H9 (cell line): Measurements from ENCODE around the gene COL23A1. TPM values are rescaled to one million over a fixed set of nuclear protein-coding genes. Genes with fewer than 3 reads are reported as not detected.

Experiments
- DNase-seq: peaks from one replicate; pipeline ENCODE4 v3.0.0-alpha.2; 2017
- H2AFZ ChIP-seq: one replicate; pipeline ENCODE4 v1.6.1; 2013; ENCODE audit warnings: mild to moderate bottlenecking, low read length, control low read depth, moderate library complexity
- H2AK5ac ChIP-seq: 2 replicates; pipeline ENCODE4 v1.6.1; 2013; ENCODE audit warnings: low read length, control low read depth, mixed read lengths; ENCODE audit not compliant: insufficient read length
- H2BK120ac ChIP-seq: one replicate; pipeline ENCODE4 v1.6.1; 2013; ENCODE audit warnings: low read depth, mild to moderate bottlenecking, low read length, control low read depth, inconsistent platforms; ENCODE audit not compliant: poor library complexity, severe bottlenecking
- H2BK12ac ChIP-seq: 2 replicates; pipeline ENCODE4 v1.6.1; 2013; ENCODE audit warnings: low read length, control low read depth, mixed read lengths, low read depth; ENCODE audit not compliant: insufficient read length
- H2BK15ac ChIP-seq: 2 replicates; pipeline ENCODE4 v1.6.1; 2013; ENCODE audit warnings: low read depth, low read length, control low read depth
- H2BK20ac ChIP-seq: one replicate; pipeline ENCODE4 v1.6.1; 2013; ENCODE audit warnings: low read depth, mild to moderate bottlenecking, low read length, control low read depth, inconsistent platforms; ENCODE audit not compliant: poor library complexity, severe bottlenecking
- H2BK5ac ChIP-seq: 2 replicates; pipeline ENCODE4 v1.6.1; 2013; ENCODE audit warnings: low read length, control low read depth, mixed read lengths; ENCODE audit not compliant: insufficient read length
- H3K14ac ChIP-seq: 2 replicates; pipeline ENCODE4 v1.6.1; 2013; ENCODE audit warnings: low read length, control low read depth; ENCODE audit not compliant: insufficient read depth
- H3K18ac ChIP-seq: 2 replicates; pipeline ENCODE4 v1.6.1; 2013; ENCODE audit warnings: low read depth, mild to moderate bottlenecking, mixed read lengths, low read length, control low read depth; ENCODE audit not compliant: insufficient read length
- H3K23ac ChIP-seq: 2 replicates; pipeline ENCODE4 v1.6.1; 2013; ENCODE audit warnings: low read length, control low read depth, mixed read lengths, low read depth; ENCODE audit not compliant: insufficient read length
- H3K23me2 ChIP-seq: 2 replicates; pipeline ENCODE4 v1.6.1; 2013; ENCODE audit warnings: low read depth, mild to moderate bottlenecking, mixed read lengths, low read length, control low read depth; ENCODE audit not compliant: insufficient read length, poor library complexity, severe bottlenecking
- H3K27ac ChIP-seq: 2 replicates; pipeline ENCODE4 v1.5.1; 2013; ENCODE audit warnings: low read length, control low read depth, mixed read lengths, low read depth; ENCODE audit not compliant: insufficient read length
- H3K27me3 ChIP-seq: 2 replicates; pipeline ENCODE4 v1.6.1; 2013; ENCODE audit warnings: low read length, control low read depth, inconsistent platforms; ENCODE audit not compliant: insufficient read depth
- H3K4ac ChIP-seq: 2 replicates; pipeline ENCODE4 v1.6.1; 2013; ENCODE audit warnings: low read depth, mild to moderate bottlenecking, control low read depth, inconsistent platforms, low read length, moderate library complexity
- H3K4me1 ChIP-seq: 2 replicates; pipeline ENCODE4 v1.6.1; 2013; ENCODE audit warnings: low read length, control low read depth, inconsistent platforms; ENCODE audit not compliant: insufficient read depth
- H3K4me2 ChIP-seq: 2 replicates; pipeline ENCODE4 v1.6.1; 2013; ENCODE audit warnings: low read length, control low read depth, mixed read lengths; ENCODE audit not compliant: insufficient read length, insufficient read depth
- H3K56ac ChIP-seq: 2 replicates; pipeline ENCODE4 v1.6.1; 2013; ENCODE audit warnings: low read depth, mild to moderate bottlenecking, mixed read lengths, low read length, control low read depth; ENCODE audit not compliant: insufficient read length
- H3K79me1 ChIP-seq: 2 replicates; pipeline ENCODE4 v1.6.1; 2013; ENCODE audit warnings: low read depth, mild to moderate bottlenecking, moderate library complexity, low read length, control low read depth, inconsistent platforms; ENCODE audit not compliant: insufficient read depth, poor library complexity, severe bottlenecking
- H3K79me2 ChIP-seq: 2 replicates; pipeline ENCODE4 v1.6.1; 2013; ENCODE audit warnings: low read length, control low read depth, inconsistent platforms; ENCODE audit not compliant: insufficient read depth
- H3K9ac ChIP-seq: 2 replicates; pipeline ENCODE4 v1.6.1; 2013; ENCODE audit warnings: low read length, control low read depth, mixed read lengths; ENCODE audit not compliant: insufficient read length; ENCODE audit errors: extremely low read depth
- H3K9me3 ChIP-seq: one replicate; pipeline ENCODE4 v1.6.1; 2013; ENCODE audit warnings: low read depth, low read length, inconsistent platforms; ENCODE audit not compliant: control insufficient read depth
- H3T11ph ChIP-seq: one replicate; pipeline ENCODE4 v1.6.1; 2013; ENCODE audit warnings: mild to moderate bottlenecking, low read length, control low read depth, inconsistent platforms
- H4K20me1 ChIP-seq: one replicate; pipeline ENCODE4 v1.6.1; 2013; ENCODE audit not compliant: control insufficient read depth, insufficient read length, insufficient read depth
- H4K5ac ChIP-seq: 2 replicates; pipeline ENCODE4 v1.6.1; 2013; ENCODE audit warnings: low read depth, mild to moderate bottlenecking, mixed read lengths, low read length, control low read depth; ENCODE audit not compliant: insufficient read length
- H4K8ac ChIP-seq: replicated peaks from 2 replicates; pipeline ENCODE4 v1.6.1; 2013; ENCODE audit warnings: low read length, control low read depth, mixed read lengths, low read depth; ENCODE audit not compliant: insufficient read length
- H4K91ac ChIP-seq: 2 replicates; pipeline ENCODE4 v1.6.1; 2013; ENCODE audit warnings: low read depth, mild to moderate bottlenecking, moderate library complexity, mixed read lengths, low read length, control low read depth; ENCODE audit not compliant: insufficient read length
- H3K27ac Mint-ChIP-seq, 3 experiments: 2 replicates in 2 of 3; 3 replicates in 1 of 3; pipeline ENCODE4 v1.8.0; 2020 to 2021; ENCODE audit warnings: mixed read lengths in 3 of 3, mild to moderate bottlenecking in 1 of 3, moderate library complexity in 1 of 3
- H3K27me3 Mint-ChIP-seq: 2 replicates; pipeline ENCODE4 v1.8.0; 2021; ENCODE audit warnings: low read depth, mild to moderate bottlenecking, moderate library complexity, mixed read lengths
- H3K36me3 Mint-ChIP-seq, 3 experiments: 2 replicates in 2 of 3; 3 replicates in 1 of 3; pipeline ENCODE4 v1.8.0; 2020 to 2021; ENCODE audit warnings: low read depth in 3 of 3, mixed read lengths in 3 of 3; ENCODE audit not compliant: insufficient read depth in 1 of 3
- H3K4me1 Mint-ChIP-seq, 2 experiments: 2 replicates each; pipeline ENCODE4 v1.8.0; 2020; ENCODE audit warnings: mixed read lengths in 2 of 2
- H3K4me3 Mint-ChIP-seq, 2 experiments: 2 replicates in 1 of 2; 3 replicates in 1 of 2; pipeline ENCODE4 v1.8.0; 2020 to 2021; ENCODE audit warnings: mild to moderate bottlenecking in 2 of 2, mixed read lengths in 2 of 2, moderate library complexity in 1 of 2
- H3K9me3 Mint-ChIP-seq, 2 experiments: 2 replicates in 1 of 2; 3 replicates in 1 of 2; pipeline ENCODE4 v1.8.0; 2020; ENCODE audit warnings: mild to moderate bottlenecking in 2 of 2, mixed read lengths in 2 of 2, moderate library complexity in 1 of 2
- CTCF ChIP-seq: fragments of 200-600 bp; sonication (generic); conservative IDR thresholded peaks from 3 replicates; pipeline ENCODE4 v1.8.0; 2021; ENCODE audit warnings: antibody characterized with exemption, mild to moderate bottlenecking
- WGBS: extraction: QIAGEN DNeasy Blood & Tissue Kit; methylation state at CpG from one replicate; pipeline ENCODE4 v1.1.7; 2013; ENCODE audit warnings: missing lambda C conversion rate, low lambda C conversion rate, mixed read lengths; ENCODE audit not compliant: insufficient read length; ENCODE audit errors: extremely low coverage; 5-methylcytosine and 5-hydroxymethylcytosine counted together
- total RNA-seq: library from RNA; stranded (reverse); gene quantifications from 2 replicates; pipeline ENCODE4 v1.2.1, GENCODE V29; 2021

The COL23A1 gene
- total RNA-seq, 1 experiment from 2014 or later, result 2.6 TPM

- H3K14ac ChIP-seq, result no peak overlapping the region
- no peak overlapping the region for H2BK20ac ChIP-seq
- DNase-seq, result no peak
- H2AFZ ChIP-seq, result no peak overlapping the region
- no peak overlapping the region for H2BK12ac ChIP-seq
- H3K27me3 ChIP-seq, result no peaks in the 10 kb centered on the region; the same call in 1 of the 2 replicates
- H3K27ac Mint-ChIP-seq, result no peak overlapping the region
- H3K27me3 Mint-ChIP-seq, result peaks cover 5% of the 10 kb centered on the region
- no peaks in the 10 kb centered on the region for H3K79me1 ChIP-seq
- no peaks in the 10 kb centered on the region for H3K79me2 ChIP-seq
- H2BK15ac ChIP-seq, result no peak overlapping the region
- no peak overlapping the region for H3K56ac ChIP-seq
- peaks cover 0 to 3% of the 10 kb centered on the region in 2 experiments; a peak in 2 of 5 replicates for H3K9me3 Mint-ChIP-seq
- H2BK5ac ChIP-seq, result no peak overlapping the region
- no peak overlapping the region for H3K9ac ChIP-seq
- H3K23me2 ChIP-seq, result no peaks in the 10 kb centered on the region
- WGBS, result no CpG with 5 or more reads among the region's 7 CpGs
- no peak for TF ChIP-seq CTCF
- no peak overlapping the region for H2AK5ac ChIP-seq
- no peak overlapping the region for H3K4ac ChIP-seq
- H2BK120ac ChIP-seq, result no peak overlapping the region
- no peaks in the 10 kb centered on the region for H4K20me1 ChIP-seq
- H4K5ac ChIP-seq, result no peak overlapping the region
- H4K91ac ChIP-seq, result no peak overlapping the region
- H3K9me3 ChIP-seq, result no peaks in the 10 kb centered on the region
- H3K23ac ChIP-seq, result no peak overlapping the region
- no peak overlapping the region for H3K4me3 Mint-ChIP-seq
- no peak overlapping the region for H3K4me2 ChIP-seq
- H3K27ac ChIP-seq, result no peak overlapping the region
- H3T11ph ChIP-seq, result no peak overlapping the region
- no peaks in the 10 kb centered on the region for H3K4me1 Mint-ChIP-seq
- no peak overlapping the region for H3K18ac ChIP-seq
- no peaks in the 10 kb centered on the region; a peak in 1 of 7 replicates for H3K36me3 Mint-ChIP-seq
- no peak overlapping the region for H4K8ac ChIP-seq
- no peaks in the 10 kb centered on the region for H3K4me1 ChIP-seq
Measured at GRCh38 chr5:178265746-178266145, 324.4 kb downstream of the COL23A1 start.
